Coronary artery (tissue), 2 donors: ENCODE results near the gene JAG2.

ENCODE experiments used
- DNase-seq: peaks from one replicate; pipeline ENCODE4 v3.0.0-alpha.2; 2017; ENCODE audit warnings: low spot score
- H3K27ac ChIP-seq, 2 donors: fragments of 200-600 bp; sonication (generic); one replicate each; pipeline ENCODE4 v1.5.1; 2016 to 2019
- H3K4me3 ChIP-seq: fragments of 200-600 bp; sonication (generic); 2 replicates; pipeline ENCODE4 v1.5.1; 2016; ENCODE audit warnings: mild to moderate bottlenecking, moderate library complexity
- TF ChIP-seq, protein P1 (sequence below): fragments of 200-600 bp; sonication (generic); IDR thresholded peaks from one replicate; pipeline ENCODE4 v1.5.1; 2019; ENCODE audit warnings: antibody characterized with exemption

The JAG2 gene

DNA sequence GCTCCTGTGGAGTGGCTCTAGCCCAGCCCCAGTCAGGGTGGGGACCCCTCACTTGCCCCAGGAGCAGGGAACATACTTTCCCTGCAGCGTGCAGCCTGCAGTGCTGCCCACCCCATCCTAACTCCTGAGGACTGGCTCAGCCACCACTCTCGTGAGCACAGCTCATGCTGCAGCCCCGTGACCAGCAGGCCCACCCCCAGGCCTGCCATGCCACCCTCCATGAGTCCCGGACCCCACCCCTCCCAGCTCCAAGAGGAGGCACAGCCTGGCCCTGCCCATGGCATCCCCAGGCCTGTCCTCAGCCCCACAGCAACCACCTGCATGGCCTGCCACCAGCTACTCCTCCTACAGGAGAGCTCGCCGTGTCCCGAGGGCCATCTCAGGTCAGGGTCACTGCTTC is 3.9 kb upstream of the JAG2 start:
- DNase-seq = no peak
- TF ChIP-seq, protein P1, sequence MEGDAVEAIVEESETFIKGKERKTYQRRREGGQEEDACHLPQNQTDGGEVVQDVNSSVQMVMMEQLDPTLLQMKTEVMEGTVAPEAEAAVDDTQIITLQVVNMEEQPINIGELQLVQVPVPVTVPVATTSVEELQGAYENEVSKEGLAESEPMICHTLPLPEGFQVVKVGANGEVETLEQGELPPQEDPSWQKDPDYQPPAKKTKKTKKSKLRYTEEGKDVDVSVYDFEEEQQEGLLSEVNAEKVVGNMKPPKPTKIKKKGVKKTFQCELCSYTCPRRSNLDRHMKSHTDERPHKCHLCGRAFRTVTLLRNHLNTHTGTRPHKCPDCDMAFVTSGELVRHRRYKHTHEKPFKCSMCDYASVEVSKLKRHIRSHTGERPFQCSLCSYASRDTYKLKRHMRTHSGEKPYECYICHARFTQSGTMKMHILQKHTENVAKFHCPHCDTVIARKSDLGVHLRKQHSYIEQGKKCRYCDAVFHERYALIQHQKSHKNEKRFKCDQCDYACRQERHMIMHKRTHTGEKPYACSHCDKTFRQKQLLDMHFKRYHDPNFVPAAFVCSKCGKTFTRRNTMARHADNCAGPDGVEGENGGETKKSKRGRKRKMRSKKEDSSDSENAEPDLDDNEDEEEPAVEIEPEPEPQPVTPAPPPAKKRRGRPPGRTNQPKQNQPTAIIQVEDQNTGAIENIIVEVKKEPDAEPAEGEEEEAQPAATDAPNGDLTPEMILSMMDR = no peak
- Histone ChIP-seq H3K4me3 (no peak overlapping the region), H3K27ac (no peak overlapping the region)

DNA sequence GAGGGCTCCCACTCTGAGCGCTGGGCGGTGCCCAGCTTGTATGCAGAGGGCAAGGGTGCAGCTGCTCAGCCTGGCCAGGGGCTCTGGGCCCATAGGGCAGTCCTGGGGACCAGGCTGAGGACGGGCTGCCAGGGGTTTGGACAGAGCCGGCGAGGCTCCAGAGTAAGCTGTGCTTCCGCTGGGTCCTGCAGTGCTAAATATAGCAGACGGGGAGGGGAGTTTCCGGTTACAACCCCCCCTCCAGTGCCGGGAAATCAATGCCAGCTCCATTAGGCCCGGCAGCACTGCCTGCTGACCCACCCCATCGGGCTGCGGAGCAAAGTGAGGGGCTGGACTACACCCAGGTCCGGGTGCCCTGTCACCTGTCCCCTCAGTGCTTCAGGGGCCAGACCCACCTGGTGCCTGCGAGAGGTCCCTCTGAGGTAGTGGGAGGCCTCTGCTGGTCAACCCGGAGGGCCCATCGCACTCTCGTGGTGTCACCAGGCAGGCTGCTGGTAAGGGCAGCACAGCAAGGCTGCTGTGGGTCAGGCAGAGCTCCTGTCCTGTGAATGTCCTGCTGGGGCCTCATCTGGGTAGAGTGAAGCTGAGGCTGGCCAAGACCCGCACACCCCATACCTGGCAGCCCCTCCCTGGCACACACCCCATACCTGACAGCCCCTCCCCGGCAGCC is 2.6 kb upstream of the JAG2 start:
- H3K27ac ChIP-seq = peak overlapping the region in 1 of 2 donors; percentile 31
- TF ChIP-seq, protein P1 = no peak
- DNase-seq = no peak
- no peak overlapping the region for H3K4me3 ChIP-seq

DNA sequence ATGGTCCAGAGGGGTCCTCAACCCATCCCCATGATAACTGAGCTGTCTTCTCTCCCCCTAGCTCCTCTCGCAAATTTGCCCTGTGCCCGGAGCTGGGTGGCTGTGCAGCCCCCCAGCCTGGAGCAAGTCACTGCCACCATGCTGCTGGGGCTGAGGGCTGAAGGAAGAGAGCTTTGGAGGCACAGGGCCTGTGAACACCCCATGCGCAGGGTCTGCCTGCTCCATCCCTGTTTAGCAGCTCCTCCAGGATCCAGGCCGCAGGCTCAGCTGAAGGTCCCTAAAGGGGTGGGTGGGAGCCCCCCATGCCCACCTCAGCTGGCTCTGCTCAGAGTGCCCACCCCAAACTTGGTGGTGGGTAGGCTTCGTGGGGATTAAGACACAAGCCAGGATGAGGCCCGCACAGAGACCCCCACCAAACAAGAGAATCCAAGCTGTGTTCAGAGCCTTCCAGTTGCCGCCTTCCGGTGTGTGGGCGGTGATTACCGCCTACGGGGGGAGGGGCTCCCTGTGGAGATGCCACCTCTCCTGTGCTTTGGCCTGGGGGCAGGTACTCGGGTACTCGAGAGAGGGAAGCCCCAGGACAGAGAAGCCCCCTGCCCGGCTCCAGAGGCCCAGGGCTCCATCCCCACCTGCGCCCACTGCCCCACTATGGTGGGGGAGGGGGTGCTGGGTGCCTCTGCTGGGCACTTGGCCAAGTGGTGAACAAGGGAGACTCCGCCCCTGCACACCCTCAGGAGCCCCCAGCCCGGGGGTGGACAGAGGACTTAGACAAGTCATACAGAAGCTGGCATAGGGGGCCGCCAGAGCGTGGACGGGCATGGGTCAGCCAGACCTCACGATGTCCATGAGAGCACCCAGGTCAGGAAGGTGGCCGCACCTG is 1.4 kb upstream of the JAG2 start:
- H3K4me3 ChIP-seq = no peak overlapping the region
- H3K27ac ChIP-seq = no peak overlapping the region
- TF ChIP-seq, protein P1 = no peak
- DNase-seq = no peak

DNA sequence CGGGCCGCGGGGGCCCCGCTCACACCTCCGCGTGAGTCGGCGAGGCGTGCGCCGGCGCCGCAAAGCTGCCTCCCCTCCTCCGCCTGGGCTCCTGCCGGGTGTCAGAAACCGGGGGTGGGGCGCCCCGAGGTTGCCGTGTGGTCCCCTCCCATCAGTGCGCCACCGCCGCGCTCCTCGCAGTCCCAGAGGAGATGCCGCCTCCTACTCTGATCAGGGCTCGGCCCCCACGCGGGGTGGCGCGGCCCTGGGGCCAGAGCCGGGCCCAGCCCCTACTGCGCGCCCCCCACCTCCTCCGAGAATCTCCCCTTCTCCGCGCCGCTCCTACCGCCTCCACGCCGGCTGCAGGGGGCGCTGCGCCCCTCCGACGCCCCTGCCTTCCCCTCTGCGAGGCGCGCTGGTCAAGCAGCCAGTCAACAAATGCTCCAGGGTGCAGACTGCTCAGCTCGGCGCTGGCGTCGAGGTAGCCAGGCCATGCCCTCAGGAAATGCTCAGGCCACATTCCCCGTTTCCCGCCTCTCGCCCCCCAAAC is 467 bp upstream of the JAG2 start:
- peak overlapping the region in 1 of 2 donors; percentile 77 for H3K27ac ChIP-seq
- H3K4me3 ChIP-seq = peak overlapping the region; percentile 77
- DNase-seq = no peak
- TF ChIP-seq, protein P1 = no peak

DNA sequence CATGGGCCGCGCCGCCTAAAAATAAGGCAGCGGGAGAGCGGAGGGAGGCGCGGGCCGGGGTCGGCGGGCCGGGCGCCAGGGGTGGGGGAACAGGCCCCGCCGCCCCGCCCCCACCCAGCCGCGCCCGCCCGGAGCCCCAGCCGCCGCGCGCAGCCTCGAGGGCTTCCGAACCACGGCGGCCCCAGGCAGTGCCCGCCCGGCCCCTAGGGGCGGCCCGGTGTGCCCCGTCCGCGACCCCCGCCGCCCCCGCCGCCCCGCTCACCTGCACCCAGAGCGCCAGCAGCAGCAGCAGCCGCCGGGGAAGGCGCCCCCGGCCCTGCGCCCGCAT is 519 bp downstream of the JAG2 start:
- peak overlapping the region; percentile 77 for H3K4me3 ChIP-seq
- H3K27ac ChIP-seq = peak overlapping the region in 1 of 2 donors; percentile 77
- DNase-seq = no peak
- TF ChIP-seq, protein P1 = no peak

DNA sequence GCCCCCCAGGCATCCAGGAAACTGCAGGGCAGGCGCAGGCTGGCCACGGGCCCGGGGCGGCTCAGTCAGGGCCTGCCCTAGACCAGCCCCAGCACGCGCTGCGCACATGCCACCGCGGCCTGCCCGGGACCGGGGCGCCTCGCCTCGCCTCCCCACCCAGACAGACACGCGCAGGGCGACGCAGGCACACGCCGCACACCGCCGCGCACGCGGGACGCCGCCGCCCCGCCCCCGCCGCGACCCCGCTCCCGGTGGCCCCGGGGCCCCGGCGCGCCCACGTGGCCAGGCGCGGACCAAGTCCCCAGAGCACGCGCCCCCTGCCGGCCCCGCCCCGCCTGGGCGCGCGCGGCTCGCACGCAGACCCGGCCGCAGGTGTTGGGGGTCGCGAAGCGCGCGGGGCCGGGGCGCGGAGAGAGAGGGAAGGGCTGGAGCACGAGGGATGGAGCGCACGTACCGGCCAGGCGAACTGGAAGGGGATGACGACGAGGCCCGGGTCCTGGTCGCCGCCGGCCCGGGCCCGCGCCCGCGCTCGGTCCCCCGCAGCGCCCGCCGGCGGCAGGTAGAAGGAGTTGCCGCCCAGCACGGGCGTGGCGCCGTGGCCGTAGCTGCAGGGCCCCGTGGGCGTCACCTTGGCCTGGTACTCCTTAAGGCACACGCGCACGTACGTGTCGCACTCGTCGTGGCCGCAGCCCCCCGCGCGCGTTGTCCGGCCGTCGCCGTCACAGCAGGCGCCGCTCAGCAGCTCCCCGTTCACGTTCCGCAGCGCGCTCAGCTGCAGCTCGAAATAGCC is 1.1 kb downstream of the JAG2 start:
- Histone ChIP-seq H3K4me3 (peak overlapping the region; percentile 77), H3K27ac (peak overlapping the region in 1 of 2 donors; percentile 77)
- TF ChIP-seq, protein P1 = no peak
- DNase-seq = no peak
